GM18517 (cell line): ENCODE results near the gene SPDEF.

Source experiments
- ATAC-seq: cut with Tn5 transposase; IDR thresholded peaks from one replicate; pipeline ENCODE4 v1.9.1; 2021; ENCODE audit warnings: mild to moderate bottlenecking, moderate library complexity; ENCODE audit not compliant: unreplicated experiment

SPDEF gene

DNA sequence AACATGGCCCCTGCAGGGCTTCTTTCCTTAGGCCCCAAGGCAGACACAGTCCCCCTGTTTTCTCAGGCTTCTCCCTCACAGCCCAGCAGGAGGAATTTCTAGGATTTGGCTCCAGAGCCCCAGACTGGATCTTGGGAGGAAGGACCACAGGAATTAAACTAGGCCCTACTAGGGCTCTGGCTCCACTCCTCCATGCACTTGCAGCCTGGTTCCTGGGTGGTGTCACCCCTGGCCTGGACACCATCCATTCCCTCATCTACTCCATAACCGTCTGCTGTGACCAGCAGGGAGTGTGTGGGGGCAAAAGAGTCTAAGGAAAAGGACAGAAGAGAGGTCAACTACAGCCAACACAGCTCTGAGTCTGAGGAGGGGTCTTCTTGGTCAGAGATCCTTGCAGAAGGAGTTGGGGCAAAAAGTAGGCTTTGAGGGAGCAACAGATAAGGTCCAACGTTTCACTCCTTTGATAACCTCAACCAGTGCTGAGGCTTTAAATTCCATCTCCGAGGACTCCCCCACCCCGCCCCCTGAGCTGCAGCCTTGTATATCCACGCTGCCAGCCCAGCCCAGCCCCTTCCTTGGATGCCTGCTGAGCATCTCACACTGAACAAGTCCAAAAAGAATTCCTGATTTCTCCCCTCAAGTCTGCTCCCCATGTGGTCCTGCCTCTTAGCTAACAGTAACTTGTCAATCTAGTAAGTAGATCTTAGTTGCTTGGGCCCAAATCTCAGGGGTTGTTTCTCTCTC is 27.9 kb upstream of the SPDEF start:
- no peak for ATAC-seq

DNA sequence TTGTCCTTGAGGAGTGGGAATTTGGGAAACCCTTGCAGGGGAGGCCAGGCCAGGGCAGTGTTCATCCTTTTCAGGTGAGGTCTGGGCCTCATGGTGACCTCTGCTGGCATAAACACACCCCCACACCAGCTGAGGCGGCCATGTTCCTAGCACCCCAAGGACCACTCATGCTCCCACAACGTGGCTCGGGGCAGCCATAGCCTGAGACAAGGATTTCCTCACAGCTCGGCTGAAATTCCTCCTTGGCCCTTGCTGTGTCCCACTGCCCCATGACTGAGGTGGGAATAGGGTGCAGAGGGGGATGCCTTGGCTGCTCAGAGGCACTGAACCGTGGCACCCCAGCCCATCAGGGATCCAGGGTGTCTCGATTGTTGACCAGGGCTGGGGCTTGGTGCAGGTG is 27.3 kb upstream of the SPDEF start:
- ATAC-seq = no peak

DNA sequence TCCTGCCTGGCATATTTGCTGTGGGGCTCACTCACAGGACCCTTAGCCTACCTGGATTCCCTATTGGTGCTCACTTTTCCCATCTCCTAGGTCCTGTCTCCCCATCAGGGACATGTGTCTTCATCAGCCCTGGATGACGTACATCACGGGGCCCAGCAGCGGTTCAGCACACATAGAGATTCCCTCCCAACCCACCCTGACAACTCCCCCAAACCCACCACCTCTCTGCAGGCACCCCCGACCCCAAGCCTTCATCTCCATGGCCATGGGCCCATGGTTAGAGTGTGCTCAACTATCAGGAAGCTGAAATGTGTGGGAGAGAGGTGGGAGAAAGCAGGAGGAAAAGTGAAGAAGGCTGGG is 25.4 kb upstream of the SPDEF start:
- no peak for ATAC-seq

DNA sequence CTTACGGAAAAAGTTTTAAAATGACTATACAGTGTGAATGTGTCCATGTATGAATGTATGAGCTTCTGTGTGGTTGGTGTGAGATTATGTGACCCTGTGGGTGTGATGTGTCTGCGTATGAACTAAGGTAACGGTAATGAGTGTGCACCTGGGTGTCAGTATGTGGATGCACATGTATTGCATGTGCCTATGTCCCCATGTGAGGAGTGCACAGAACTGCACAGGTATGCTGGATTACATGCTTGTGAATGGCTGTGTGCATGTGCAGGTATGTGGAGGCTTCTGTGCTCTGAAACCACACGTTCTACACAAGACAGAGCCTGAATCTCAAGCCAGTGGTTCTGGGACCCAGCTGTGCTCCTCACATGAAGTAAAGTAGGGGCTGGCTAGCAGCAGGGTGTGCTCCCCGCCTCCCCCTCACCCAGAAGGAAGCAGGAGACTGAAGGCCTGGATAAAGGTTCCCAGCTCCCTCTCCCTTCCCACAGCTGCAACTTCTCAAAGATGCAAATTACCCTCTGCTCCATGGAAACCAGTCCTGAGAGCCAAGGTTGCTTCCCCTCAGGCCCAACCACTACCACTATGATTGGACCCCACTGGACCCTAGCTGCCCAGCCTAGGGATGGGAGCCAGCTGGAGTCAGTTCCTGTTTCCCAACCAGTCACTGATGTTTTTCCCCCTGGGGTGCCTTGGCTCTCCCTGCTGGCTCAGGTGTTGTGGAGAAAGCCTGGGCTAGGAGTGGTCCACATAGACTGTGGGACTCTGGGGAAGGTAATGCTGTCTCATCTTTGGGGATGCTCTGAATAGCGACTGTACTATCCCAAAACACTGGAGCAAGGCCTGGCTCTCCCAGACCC is 24.8 kb upstream of the SPDEF start:
- no peak for ATAC-seq

DNA sequence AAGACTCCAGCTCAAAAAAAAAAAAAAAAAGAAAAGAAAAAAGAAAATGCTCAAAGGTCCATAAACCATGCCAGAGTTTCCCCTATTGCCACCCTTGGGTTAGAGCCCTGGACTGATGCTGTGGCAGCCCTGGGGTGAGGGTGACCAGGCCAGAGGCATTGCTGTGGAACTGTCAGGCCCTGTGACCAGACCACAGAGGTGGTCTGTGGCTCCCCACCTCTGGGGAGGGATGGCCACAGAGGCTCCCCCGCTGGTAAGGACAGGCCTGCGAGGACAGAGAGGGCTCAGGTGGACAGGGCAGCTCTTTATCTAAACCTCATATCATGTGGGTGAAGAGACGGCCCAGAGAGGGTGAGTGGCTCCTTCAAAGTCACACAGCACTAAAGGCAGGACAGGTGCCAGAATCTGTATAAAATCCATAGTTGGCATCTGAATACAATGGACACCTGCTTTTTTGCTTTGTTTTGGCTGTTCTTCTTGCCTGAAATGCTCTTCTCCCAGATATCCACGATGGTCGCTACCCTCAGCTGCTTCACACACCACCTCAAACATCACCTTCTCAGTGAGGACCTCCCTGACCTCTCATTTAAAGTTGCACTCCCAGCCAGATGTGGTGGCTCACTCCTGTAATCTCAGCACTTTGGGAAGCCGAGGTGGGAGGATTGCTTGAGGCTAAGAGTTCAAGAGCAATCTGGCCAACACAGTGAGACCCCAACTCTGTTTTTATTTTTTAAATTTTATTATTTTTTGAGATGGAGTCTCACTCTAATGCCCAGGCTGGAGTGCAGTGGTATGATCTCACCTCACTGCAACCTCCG is 22.5 kb upstream of the SPDEF start:
- ATAC-seq = no peak

DNA sequence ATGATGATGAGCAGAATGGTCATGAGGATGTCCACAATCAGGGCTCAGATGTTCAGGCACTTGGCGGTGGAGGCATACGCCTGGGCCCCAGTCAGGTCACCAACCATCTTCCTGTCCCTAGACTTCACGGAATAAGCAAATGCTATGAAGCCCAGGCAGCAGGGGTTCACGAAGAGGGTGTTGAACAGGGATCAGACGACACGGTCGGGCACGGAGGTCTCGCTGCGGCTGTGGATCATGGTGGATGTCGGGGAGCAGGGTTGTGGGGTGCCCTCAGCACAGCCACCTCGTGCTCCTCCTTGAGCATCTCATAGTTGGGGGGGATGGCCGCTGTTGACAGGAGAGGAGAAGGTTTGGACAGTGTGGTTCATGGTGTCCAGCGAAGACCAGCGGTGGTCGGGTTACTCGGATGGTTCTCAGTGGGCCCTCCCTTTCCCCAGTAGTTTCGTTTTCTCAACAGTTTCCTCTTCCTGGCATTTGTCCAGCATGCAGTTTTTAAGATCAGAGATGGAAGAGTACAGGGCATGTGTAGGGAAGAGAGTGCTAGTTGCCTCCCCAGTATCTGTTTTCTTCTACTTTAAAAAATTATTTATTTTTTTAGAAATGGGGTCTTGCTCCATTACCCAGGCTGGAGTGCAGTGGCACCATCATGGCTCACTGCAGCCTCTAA is 20.3 kb upstream of the SPDEF start:
- ATAC-seq = no peak

DNA sequence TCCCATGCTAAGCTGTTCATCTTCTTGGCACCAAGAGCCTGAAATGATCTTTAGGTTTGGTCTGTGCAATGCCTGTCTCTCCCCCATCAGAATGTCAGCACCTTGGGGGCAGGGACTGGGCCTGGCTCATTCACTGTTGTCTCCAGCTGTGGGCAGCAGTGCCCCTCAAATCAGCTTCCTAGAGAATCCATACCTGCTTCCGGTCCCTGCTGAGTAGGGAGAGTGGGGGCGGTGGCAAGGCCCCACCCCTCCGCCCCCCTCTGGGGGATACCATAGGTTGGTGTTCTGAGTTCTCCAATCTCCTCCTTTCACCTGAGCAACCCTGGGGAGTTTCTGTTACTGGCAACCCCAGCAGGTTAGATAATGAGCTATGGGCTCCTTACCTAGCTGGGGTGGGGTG is 19.2 kb upstream of the SPDEF start:
- no peak for ATAC-seq

DNA sequence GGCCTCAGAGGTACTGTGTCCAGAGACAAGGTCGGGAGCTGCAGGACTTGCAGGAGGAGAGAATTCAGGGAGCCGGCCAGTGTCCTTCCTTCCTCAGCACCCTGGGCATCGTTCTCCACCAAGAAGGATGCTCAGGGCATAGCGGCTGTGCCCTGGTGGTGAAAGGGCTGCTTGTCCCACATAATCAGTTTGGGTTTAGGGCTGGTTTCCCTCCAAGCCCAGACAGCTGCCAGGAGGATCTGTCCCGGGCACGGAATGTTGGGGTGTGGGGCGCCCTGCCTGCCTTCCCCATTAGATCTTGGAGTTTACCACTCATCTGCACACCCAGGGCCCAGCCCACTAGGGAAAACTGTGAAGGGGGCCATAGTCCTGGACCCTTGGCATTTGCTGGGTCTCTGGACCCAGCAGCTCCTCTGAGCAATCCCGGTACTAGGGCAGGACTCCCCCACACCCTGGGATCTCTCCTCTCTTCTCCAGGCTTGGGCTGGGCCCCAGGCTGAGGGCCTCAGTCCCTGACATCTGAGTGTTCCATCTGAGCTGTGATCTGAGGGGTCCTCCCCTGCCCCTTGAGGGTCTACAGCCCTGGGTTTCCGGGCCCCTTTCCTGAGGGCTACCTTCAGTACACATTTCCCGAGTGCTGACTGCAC is 18.6 kb upstream of the SPDEF start:
- ATAC-seq = no peak

DNA sequence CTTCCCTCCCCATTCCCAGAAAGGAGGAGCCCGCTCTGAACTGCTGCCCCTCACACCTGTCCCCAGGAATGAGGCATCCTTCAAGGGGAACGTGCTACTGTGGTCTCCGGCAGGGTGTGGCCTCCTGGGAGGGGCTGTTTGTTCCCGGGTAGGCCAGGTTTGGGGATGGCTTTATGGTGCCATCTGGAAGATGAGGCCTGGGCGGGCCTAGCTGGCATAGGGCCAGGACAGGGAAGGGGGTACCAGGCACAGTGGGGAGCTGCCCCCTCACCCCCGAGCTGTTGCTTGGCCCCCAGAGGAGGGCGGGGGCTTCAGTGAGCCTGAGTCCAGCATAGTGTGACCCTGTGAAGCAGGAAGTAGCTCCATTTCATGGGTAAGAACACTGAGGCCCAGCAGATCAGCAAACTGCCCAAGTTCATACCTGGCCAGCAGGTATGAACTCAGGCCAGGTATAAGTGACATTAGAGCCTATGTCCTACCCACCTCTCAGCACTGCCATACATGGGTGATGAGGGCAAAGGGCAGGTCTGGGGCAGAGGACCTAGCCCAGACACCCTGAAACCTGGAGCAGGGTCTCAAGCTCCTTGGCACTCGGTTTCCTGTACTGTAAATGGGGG is 17.5 kb upstream of the SPDEF start:
- no peak for ATAC-seq

DNA sequence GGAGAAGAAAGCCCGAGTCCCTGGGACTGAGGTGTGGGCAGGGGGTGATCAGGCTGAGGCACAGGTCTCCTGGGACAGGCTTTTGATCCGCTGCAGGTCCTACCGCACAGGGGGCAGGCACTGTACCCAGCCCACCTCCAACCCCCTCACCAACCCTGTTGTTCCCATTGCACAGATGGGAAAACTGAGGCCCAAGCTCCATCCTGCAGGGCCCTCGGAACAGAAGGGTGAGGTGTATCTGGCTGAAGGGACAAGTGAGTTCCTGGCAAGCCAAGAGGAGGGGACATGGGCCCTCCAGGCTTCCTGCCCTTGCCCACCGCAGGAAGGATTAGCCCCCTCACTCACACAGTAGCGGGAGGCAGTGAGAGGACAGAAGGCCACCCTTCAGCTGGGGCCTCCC is 16.5 kb upstream of the SPDEF start:
- no peak for ATAC-seq

DNA sequence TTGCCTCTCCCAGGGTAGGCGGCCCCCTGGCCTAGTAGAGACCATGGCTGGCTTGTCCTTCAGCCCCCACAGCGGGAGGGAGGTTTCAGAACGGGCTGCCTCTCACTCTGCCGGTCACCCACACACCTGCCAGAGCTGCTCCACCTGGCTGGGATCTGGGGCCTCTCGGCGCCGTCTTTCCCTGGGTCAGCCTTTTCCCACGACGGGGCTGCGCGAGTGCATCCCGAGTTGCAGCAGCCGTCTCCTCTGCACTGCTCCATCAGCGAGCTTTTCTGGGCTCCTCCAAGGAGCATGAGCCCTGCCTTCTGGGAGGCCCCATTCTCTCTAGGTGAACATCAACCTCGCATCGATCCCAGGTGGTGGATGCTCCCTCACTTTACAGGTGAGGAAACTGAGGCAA is 15.9 kb upstream of the SPDEF start:
- ATAC-seq = no peak

DNA sequence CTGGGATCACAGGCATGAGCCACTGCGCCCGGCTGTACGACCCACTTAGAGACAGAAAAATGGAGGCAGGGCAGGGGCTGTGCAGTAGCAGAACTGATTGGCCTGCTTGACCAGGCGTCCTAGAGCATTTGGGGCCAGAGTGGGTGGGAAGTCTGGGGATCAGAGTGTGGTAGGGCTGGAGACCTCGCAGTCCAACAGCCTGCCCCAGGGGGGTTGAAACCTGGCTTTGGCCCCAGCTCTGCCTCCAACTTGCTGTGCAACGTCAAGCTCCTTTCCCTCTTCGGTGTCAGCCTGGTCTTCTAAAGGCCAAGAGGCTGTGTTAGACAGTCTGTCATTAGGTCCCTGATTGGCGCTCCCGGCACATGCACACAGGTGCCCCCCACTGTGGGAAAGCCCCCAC is 15.3 kb upstream of the SPDEF start:
- no peak for ATAC-seq

DNA sequence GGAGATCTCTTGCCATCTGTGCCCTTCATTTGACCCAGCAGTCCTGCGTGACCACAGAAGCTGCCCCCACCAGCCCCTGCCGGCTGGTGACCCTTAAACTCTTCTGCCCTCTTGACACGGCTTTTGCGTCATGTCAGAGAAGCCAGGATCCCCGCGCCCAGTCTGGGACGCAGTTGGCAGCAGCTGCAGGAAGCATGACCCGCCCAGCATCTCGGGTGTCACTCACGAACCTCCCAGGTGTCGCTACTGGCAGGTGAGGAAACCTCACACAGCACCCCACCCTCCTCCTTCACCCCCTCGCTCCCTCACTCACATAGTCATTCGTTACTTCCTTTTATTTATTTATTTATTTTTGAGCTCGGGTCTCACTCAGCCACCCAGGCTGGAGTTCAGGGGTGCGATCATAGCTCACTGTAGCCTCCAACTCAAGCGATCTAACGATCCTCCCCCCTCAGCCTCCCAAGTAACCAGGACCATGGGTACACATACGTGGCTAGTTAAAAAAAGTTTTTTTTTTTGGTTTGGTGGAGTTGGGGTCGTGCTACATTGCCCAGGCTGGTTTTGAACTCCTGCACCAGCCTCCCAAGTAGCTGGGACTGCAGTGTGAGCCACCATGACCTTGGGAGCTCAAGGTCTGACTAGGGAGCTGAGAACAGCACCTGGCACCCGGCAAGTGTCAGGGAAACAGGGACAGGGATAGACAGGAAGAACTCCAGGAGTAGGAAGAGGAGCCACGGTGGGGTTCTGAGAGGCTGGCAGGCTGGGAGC is 14.1 kb upstream of the SPDEF start:
- no peak for ATAC-seq

DNA sequence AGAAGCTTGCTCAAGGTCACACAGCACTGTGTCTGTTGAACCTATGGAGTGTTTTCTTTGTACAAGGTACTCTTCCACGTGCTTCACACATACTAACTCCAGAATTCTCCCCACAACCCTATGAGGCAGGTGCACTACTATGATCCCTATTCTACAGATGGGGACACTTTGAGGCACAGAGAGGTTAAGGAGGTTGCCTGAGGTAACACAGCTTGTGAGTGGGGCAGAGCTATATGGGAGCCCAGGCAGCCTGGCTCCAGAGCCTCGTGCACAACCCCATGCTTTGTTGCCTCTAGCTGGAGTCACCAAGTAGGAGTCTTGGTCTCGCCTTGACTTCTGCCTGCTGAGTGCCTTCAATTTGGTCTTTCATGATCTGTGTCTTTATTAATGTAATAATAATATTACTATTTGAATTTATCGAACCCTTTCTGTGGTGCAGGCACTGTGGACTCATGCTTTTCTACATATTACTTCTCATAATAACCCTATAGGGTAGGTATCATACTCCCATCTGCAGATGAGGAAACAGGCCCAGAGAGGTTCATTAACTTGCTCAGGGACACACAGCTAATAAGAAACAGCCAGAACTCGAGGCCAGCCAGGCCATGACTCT is 13.3 kb upstream of the SPDEF start:
- no peak for ATAC-seq

DNA sequence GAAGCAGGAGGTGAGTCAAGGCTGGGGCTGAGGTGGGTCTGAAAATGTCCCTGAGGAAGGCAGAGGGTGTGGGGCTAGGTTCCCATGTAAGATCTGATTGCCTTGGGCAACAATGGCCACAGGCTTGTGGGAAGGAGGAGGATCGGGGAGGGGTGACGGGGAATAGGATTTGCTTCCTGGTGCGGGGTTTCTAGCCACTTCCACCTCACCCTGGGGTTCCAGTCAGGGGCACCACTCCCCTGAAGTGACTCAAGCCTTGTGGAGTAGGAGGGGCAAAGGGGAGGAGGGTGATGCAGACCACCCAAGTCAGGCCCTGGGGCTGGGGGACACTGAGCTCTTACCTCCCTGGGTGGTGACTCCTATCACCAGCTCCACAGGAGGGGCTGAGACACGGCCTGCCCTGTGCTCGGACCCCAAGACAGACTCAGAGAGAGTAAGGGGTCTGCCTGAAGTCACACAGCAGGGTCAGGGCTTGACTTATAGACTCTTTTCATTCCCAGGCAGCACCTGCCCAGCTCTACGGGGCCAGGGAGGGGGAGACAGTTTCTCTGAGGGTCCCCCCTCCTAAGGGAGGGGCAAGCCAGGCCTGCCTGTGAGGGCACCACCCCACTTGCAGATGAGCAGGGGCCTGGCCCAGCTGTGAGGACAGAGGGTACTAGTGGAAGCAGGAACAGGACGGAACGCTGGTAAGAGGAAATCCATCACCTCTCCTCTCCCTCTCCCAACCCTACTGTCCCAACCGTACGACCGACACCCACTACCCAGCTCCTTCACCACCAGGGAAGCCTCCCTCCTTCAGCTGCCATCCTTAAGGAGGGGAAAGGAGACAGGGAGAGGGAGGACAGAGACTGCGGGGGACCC is 12.4 kb upstream of the SPDEF start:
- ATAC-seq = no peak

DNA sequence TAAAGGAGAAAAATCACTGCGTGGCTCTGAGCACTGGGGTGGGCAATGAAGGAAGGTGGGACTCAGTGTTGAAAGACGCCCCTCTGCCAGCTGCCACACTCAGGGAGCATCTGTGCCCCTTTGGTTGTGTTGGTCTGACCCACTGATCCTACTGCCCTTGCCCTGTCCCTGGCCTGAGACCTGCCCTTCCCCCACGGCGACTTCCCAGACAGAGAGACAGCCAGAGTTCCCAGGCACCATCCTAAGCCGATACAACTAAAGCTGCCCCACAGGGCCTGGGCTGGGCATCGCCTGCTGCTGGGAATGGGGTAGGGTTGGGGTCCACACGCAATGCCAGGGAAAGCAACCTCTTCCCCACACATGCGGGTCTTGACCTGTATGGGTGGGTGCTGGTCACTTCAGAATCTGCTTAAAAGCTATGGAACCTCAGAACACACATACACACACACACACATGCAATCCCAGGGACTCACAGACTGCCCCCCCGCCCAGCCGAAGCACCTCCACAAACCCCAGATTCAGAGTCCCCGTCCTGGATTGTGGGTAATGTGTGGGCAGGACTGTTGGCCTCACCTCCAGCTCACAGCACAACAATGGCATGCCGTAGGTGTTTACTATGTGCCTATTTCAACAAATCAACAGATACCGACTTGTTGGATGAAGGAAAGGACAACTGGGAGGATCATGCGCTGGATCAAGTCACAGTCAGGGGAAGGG is 10.9 kb upstream of the SPDEF start:
- ATAC-seq = no peak

DNA sequence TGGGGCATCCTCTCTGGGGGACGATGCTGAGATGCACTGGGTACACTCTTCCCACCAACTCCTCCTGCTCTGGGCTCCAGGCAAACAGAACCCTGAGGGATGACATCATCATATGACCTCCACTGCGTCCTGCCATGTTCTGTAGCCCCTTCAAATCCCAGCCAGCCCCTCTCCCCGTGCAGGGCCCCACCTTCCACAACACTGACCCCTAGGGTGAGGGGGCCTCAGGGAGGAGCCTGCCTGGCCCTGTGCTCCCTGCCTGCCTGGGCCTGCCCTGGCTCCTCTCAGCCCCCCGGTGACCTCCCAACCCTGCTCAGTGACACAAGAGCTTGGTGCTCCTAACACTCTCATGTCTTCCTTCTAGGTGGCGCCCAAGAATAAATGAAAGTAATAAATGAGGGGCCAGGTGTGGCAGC is 9.6 kb upstream of the SPDEF start:
- ATAC-seq = no peak
